HEK293 (cell line): ENCODE results near the gene SRSF9.

Experiments used
- KLF10 ChIP-seq: fragments of 450-650 bp; IDR thresholded peaks from 2 replicates; pipeline ENCODE4 v1.5.1; 2018; ENCODE audit warnings: missing biosample characterization, mild to moderate bottlenecking, missing genetic modification characterization
- PBX3 ChIP-seq: sonication (generic); formaldehyde crosslinking; IDR thresholded peaks from 2 replicates; pipeline ENCODE4 v1.8.1; 2022; ENCODE audit warnings: mild to moderate bottlenecking, moderate library complexity, missing genetic modification reagents
- PRDM10 ChIP-seq: fragments of 450-650 bp; formaldehyde crosslinking; IDR thresholded peaks from 2 replicates; pipeline ENCODE4 v1.5.1; 2016; ENCODE audit warnings: missing biosample characterization, missing genetic modification characterization
- ZBTB1 ChIP-seq: fragments of 450-650 bp; formaldehyde crosslinking; IDR thresholded peaks from 2 replicates; pipeline ENCODE4 v1.5.1; 2016; ENCODE audit warnings: missing biosample characterization, missing genetic modification characterization
- ZBTB44 ChIP-seq: fragments of 450-650 bp; IDR thresholded peaks from 2 replicates; pipeline ENCODE4 v1.5.1; 2018; ENCODE audit warnings: missing biosample characterization, mild to moderate bottlenecking, missing genetic modification characterization
- ZBTB48 ChIP-seq: fragments of 450-650 bp; formaldehyde crosslinking; IDR thresholded peaks from 2 replicates; pipeline ENCODE4 v1.5.1; 2016; ENCODE audit warnings: missing biosample characterization, missing genetic modification characterization
- ZBTB49 ChIP-seq: fragments of 450-650 bp; formaldehyde crosslinking; IDR thresholded peaks from 2 replicates; pipeline ENCODE4 v1.5.1; 2016; ENCODE audit warnings: missing biosample characterization, missing genetic modification characterization, low read depth
- ZNF16 ChIP-seq: fragments of 450-650 bp; formaldehyde crosslinking; IDR thresholded peaks from 2 replicates; pipeline ENCODE4 v1.5.1; 2016; ENCODE audit warnings: low read depth, missing biosample characterization, missing genetic modification characterization
- ZNF184 ChIP-seq: fragments of 450-650 bp; IDR thresholded peaks from 2 replicates; pipeline ENCODE4 v1.5.1; 2018; ENCODE audit warnings: missing biosample characterization, mild to moderate bottlenecking, missing genetic modification characterization
- ZNF2 ChIP-seq: fragments of 450-650 bp; formaldehyde crosslinking; IDR thresholded peaks from 2 replicates; pipeline ENCODE4 v1.5.1; 2016; ENCODE audit warnings: missing biosample characterization, missing genetic modification characterization
- ZNF202 ChIP-seq: fragments of 450-650 bp; formaldehyde crosslinking; IDR thresholded peaks from 2 replicates; pipeline ENCODE4 v1.5.1; 2016; ENCODE audit warnings: missing biosample characterization, missing genetic modification characterization, borderline replicate concordance
- ZNF223 ChIP-seq: fragments of 450-650 bp; formaldehyde crosslinking; IDR thresholded peaks from 2 replicates; pipeline ENCODE4 v1.5.1; 2016; ENCODE audit warnings: missing biosample characterization, missing genetic modification characterization
- ZNF26 ChIP-seq: fragments of 450-650 bp; formaldehyde crosslinking; IDR thresholded peaks from 2 replicates; pipeline ENCODE4 v1.5.1; 2016; ENCODE audit warnings: missing biosample characterization, missing genetic modification characterization
- ZNF341 ChIP-seq: fragments of 450-650 bp; formaldehyde crosslinking; IDR thresholded peaks from 2 replicates; pipeline ENCODE4; 2016; ENCODE audit warnings: low read depth, missing biosample characterization, missing genetic modification characterization
- ZNF350 ChIP-seq: fragments of 450-650 bp; formaldehyde crosslinking; IDR thresholded peaks from 2 replicates; pipeline ENCODE4 v1.5.0; 2017; ENCODE audit warnings: missing biosample characterization, mild to moderate bottlenecking, missing genetic modification characterization
- ZNF488 ChIP-seq: fragments of 450-650 bp; formaldehyde crosslinking; IDR thresholded peaks from 2 replicates; pipeline ENCODE4 v1.5.1; 2016; ENCODE audit warnings: missing biosample characterization, missing genetic modification characterization
- ZNF510 ChIP-seq: fragments of 450-650 bp; formaldehyde crosslinking; IDR thresholded peaks from 2 replicates; pipeline ENCODE4 v1.5.1; 2018; ENCODE audit warnings: mild to moderate bottlenecking, missing genetic modification characterization, missing biosample characterization; ENCODE audit not compliant: insufficient replicate concordance
- ZNF585B ChIP-seq: fragments of 450-650 bp; formaldehyde crosslinking; IDR thresholded peaks from 2 replicates; pipeline ENCODE4 v1.5.1; 2016; ENCODE audit warnings: missing biosample characterization, missing genetic modification characterization
- ZNF596 ChIP-seq: fragments of 450-650 bp; IDR thresholded peaks from 2 replicates; pipeline ENCODE4 v1.5.0; 2018; ENCODE audit warnings: missing biosample characterization, mild to moderate bottlenecking, missing genetic modification characterization, moderate library complexity
- ZNF621 ChIP-seq: fragments of 450-650 bp; formaldehyde crosslinking; IDR thresholded peaks from 2 replicates; pipeline ENCODE4 v1.5.1; 2017; ENCODE audit warnings: missing biosample characterization, missing genetic modification characterization
- ZNF830 ChIP-seq: fragments of 450-650 bp; IDR thresholded peaks from 2 replicates; pipeline ENCODE4 v1.5.0; 2018; ENCODE audit warnings: missing biosample characterization, missing genetic modification characterization, low read depth, mild to moderate bottlenecking, moderate library complexity
- ZNF843 ChIP-seq: fragments of 450-650 bp; formaldehyde crosslinking; IDR thresholded peaks from 2 replicates; pipeline ENCODE4 v1.5.1; 2016; ENCODE audit warnings: missing biosample characterization, missing genetic modification characterization
- ZSCAN4 ChIP-seq: fragments of 450-650 bp; formaldehyde crosslinking; IDR thresholded peaks from 2 replicates; pipeline ENCODE4 v1.5.1; 2017; ENCODE audit warnings: missing biosample characterization, missing genetic modification characterization
- ZSCAN5A ChIP-seq: fragments of 450-650 bp; formaldehyde crosslinking; IDR thresholded peaks from 2 replicates; pipeline ENCODE4 v1.5.1; 2016; ENCODE audit warnings: missing biosample characterization, missing genetic modification characterization

SRSF9 gene

GRCh38 chr12:120445911-120446843 is 23.4 kb downstream of the SRSF9 start, which contains the start of the genes GATC and TRIAP1 (continued):
- TF ChIP-seq ZNF2 (peak; percentile 96), ZNF341 (tag by site-specific recombination) (no peak), ZSCAN5A (tag by site-specific recombination) (peak; percentile 63; the same call in 1 of the 2 replicates), ZNF585B (tag by site-specific recombination) (no peak), KLF10 (tag by site-specific recombination) (0 out of 2 replicates have a peak, but pooled peaks have one; percentile 14), ZNF16 (tag by site-specific recombination) (no peak), ZNF202 (tag by site-specific recombination) (no peak), ZNF621 (tag by site-specific recombination) (no peak), ZNF596 (tag by site-specific recombination) (no peak), PRDM10 (tag by site-specific recombination) (peak; percentile 83), ZSCAN4 (tag by site-specific recombination) (peak; percentile 40; the same call in 1 of the 2 replicates), ZBTB49 (tag by site-specific recombination) (no peak; the same call in 1 of the 2 replicates), ZNF510 (no peak), ZBTB48 (tag by site-specific recombination) (peak; percentile 55; the same call in 1 of the 2 replicates), ZNF184 (tag by site-specific recombination) (no peak), ZNF843 (tag by site-specific recombination) (peak; percentile 85), ZBTB44 (tag by site-specific recombination) (peak; percentile 45; the same call in 1 of the 2 replicates), ZNF830 (tag by site-specific recombination) (no peak), ZNF488 (peak; percentile 59; the same call in 1 of the 2 replicates), ZNF350 (tag by site-specific recombination) (no peak), ZBTB1 (tag by site-specific recombination) (peak; percentile 56; the same call in 1 of the 2 replicates), ZNF223 (tag by site-specific recombination) (no peak), ZNF26 (tag by site-specific recombination) (no peak), PBX3 (peak; percentile 96)
